Measurements from ENCODE around the gene FAM193B.

FAM193B gene

GRCh38 chr5:177519463-177520235, 34.7 kb downstream of the FAM193B start:
- no peak overlapping the region for H3K27ac ChIP-seq
- in situ Hi-C loops (cut with HindIII; ENCODE audit: low pct_ligation_motif_present, low sequenced_read_pairs) = no loop called here
- peaks cover 53% of the 10 kb centered on the region for H3K36me3 ChIP-seq (replicated peaks)
- H3K4me3 ChIP-seq (ENCODE audit: low read depth, low read length) = no peak overlapping the region
- DNase-seq = no peak
- H3K27me3 ChIP-seq (replicated peaks) = no peaks in the 10 kb centered on the region
- no peak for TF ChIP-seq CTCF (IDR thresholded peaks at IDR 0.05; ENCODE audit: low read depth, low read length, missing control alignments)

- peak; percentile 23 for TF ChIP-seq CTCF (IDR thresholded peaks at IDR 0.05; ENCODE audit: low read depth, low read length, missing control alignments)
- no peaks in the 10 kb centered on the region for H3K27me3 ChIP-seq (replicated peaks)
- peaks cover 66% of the 10 kb centered on the region for H3K36me3 ChIP-seq (replicated peaks)
- H3K27ac ChIP-seq = peak within 1 kb of the TSS; percentile 74
- DNase-seq = peak; percentile 98
- in situ Hi-C loops (cut with HindIII; ENCODE audit: low pct_ligation_motif_present, low sequenced_read_pairs) = no loop called here
- H3K4me3 ChIP-seq (ENCODE audit: low read depth, low read length) = peak within 1 kb of the TSS; percentile 100
Measured at GRCh38 chr5:177516601-177517568, 37.5 kb downstream of the FAM193B start, which contains the start of gene DDX41. TSS of gene DDX41 (minus strand) at chr5:177516961. CDS start at chr5:177516945, 16 bp downstream.

- Histone ChIP-seq H3K36me3 (replicated peaks) (peaks cover 66% of the 10 kb centered on the region), H3K27me3 (replicated peaks) (no peaks in the 10 kb centered on the region), H3K4me3 (ENCODE audit: low read depth, low read length) (peak overlapping the region; percentile 100), H3K27ac (no peak overlapping the region)
- in situ Hi-C loops (cut with HindIII; ENCODE audit: low pct_ligation_motif_present, low sequenced_read_pairs) = no loop called here
- no peak for TF ChIP-seq CTCF (IDR thresholded peaks at IDR 0.05; ENCODE audit: low read depth, low read length, missing control alignments)
- DNase-seq = no peak
Measured at GRCh38 chr5:177515580-177515979, 38.8 kb downstream of the FAM193B start.

DNA sequence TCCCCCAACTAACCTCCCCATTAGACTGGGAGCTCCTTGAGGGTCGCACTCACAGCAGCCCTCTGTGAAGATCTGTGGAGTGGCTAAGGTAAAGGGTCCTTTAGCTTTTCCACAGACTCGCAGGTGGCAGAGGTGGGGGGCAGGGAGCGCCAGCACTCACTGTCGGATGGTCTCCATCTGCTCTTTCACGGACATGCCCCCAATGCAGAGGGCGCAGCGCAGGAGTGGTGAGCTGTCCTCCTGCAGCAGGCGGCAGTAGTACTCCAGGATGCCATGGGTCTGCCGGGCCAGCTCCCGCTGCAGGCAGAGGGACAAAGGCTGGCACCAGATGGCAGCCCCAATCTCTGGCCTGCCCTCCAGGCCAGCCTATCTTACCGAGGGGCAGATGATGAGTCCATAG, 39.8 kb downstream of the FAM193B start:
- Histone ChIP-seq H3K27ac (no peak overlapping the region), H3K36me3 (replicated peaks) (peaks cover 59% of the 10 kb centered on the region), H3K4me3 (ENCODE audit: low read depth, low read length) (no peak overlapping the region), H3K27me3 (replicated peaks) (no peaks in the 10 kb centered on the region)
- in situ Hi-C loops (cut with HindIII; ENCODE audit: low pct_ligation_motif_present, low sequenced_read_pairs) = no loop called here
- TF ChIP-seq CTCF (IDR thresholded peaks at IDR 0.05; ENCODE audit: low read depth, low read length, missing control alignments) = no peak
- DNase-seq = no peak

- no peak for DNase-seq
- Histone ChIP-seq H3K27me3 (replicated peaks) (no peaks in the 10 kb centered on the region), H3K36me3 (replicated peaks) (peaks cover 55% of the 10 kb centered on the region), H3K4me3 (ENCODE audit: low read depth, low read length) (no peak overlapping the region), H3K27ac (no peak overlapping the region)
- in situ Hi-C loops (cut with HindIII; ENCODE audit: low pct_ligation_motif_present, low sequenced_read_pairs) = no loop called here
- no peak for TF ChIP-seq CTCF (IDR thresholded peaks at IDR 0.05; ENCODE audit: low read depth, low read length, missing control alignments)
Measured at GRCh38 chr5:177513500-177513899, 40.9 kb downstream of the FAM193B start.

Measured in brain microvascular endothelial cell (primary cell).